Cardiac fibroblast (primary cell): ENCODE data around the gene CCNE1.
A peak's percentile ranks its signal among the peaks of the same experiment; 100 is the strongest.

Source experiments
- DNase-seq, 2 donors: peaks; one replicate each; pipeline versions ENCODE4 v3.0.0 to v3.0.0-alpha.2; 2010; ENCODE audit warnings: low read depth in 2 of 2
- H3K4me3 ChIP-seq, 2 donors: replicated peaks in 1 of 2; 1 replicate in 1 of 2; 2 replicates in 1 of 2; pipeline ENCODE4 v1.5.1; 2011; ENCODE audit warnings: low read depth in 2 of 2, low read length in 2 of 2, mild to moderate bottlenecking in 2 of 2, moderate library complexity in 1 of 2
- TF ChIP-seq, protein P1 (sequence below): IDR thresholded peaks from one replicate; pipeline ENCODE4 v1.5.1; 2011; ENCODE audit warnings: low read depth, mild to moderate bottlenecking, low read length, inconsistent platforms

Gene CCNE1

DNA sequence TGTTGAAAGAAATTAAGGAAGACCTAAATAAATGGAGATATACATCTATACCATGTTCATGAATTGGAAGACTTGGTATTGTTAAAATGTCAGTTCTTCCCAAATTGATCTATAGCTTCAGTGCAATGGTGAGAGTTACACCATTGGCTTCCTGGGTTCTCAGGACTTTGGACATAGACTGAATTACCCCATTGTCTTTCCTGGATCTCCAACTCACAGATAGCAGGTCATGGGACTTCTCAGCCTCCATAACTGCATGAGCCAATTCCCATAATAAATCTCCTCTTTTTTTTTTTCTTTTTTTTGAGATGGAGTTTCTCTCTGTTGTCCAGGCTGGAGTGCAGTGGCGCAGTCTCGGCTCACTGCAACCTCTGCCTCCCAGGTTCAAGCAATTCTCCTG is 38.7 kb downstream of the CCNE1 start:
- DNase-seq, result no peak
- TF ChIP-seq, protein P1, sequence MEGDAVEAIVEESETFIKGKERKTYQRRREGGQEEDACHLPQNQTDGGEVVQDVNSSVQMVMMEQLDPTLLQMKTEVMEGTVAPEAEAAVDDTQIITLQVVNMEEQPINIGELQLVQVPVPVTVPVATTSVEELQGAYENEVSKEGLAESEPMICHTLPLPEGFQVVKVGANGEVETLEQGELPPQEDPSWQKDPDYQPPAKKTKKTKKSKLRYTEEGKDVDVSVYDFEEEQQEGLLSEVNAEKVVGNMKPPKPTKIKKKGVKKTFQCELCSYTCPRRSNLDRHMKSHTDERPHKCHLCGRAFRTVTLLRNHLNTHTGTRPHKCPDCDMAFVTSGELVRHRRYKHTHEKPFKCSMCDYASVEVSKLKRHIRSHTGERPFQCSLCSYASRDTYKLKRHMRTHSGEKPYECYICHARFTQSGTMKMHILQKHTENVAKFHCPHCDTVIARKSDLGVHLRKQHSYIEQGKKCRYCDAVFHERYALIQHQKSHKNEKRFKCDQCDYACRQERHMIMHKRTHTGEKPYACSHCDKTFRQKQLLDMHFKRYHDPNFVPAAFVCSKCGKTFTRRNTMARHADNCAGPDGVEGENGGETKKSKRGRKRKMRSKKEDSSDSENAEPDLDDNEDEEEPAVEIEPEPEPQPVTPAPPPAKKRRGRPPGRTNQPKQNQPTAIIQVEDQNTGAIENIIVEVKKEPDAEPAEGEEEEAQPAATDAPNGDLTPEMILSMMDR, result no peak
- no peak overlapping the region for H3K4me3 ChIP-seq

DNA sequence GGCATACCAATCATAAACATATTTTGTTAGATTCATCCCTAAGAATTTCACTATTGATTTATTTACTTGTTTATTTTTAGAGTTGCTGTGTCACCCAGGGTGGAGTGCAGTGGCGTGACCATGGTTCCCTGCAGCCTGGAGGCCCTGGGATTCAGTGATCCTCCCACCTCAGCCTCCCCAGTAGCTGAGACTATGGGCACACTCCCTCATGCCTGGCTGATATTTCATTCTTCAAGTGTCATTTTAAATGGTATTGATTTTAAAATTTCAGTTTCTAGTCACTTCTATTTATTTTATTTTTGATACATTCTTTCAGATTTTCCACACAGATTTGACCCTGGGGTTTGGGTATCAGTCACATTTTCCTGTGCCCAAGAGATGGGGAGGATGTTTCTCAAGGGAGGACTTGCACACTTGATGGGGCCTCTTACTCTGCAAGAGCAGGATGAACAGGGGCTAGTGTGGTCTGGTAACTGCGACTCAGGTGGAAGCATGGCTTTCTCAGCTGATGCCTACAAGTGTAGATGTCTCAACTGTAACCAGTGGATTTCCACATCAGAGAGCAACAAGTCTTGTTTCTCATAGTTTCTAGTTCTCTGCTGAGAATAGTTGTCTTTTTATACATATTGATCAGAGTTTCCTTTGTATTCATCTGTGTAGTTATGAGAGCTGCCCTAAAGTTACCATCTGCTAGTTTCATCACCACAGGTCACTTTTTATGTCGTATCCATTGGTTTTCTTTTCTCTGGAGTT is 40.2 kb downstream of the CCNE1 start:
- H3K4me3 ChIP-seq, result no peak overlapping the region
- no peak for DNase-seq
- TF ChIP-seq, protein P1, result no peak

GRCh38 chr19:29854033-29854432 is 42.2 kb downstream of the CCNE1 start:
- no peak overlapping the region for H3K4me3 ChIP-seq
- DNase-seq, result no peak
- TF ChIP-seq, protein P1, result no peak

DNA sequence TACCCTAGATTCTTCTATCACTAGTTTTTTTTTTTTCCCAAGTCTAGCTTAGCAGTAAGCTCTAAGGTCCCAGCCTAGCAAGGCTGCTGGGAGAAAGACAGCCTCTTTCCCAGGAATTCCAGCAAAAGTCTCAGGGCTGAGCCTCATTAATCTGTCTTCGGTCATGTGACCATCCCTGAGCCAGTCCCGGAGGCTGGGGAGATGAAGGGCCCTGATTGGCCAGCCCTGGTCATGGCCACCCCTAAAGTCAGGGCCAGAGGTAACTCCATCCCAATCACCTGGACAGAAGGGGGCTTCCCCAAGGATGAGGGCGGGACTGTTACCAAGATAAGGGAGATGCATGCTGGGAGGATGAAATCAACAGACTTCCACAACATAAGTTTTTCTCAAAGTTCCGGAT is 43.3 kb downstream of the CCNE1 start:
- H3K4me3 ChIP-seq, result no peak overlapping the region
- DNase-seq, result no peak
- TF ChIP-seq, protein P1, result no peak

- no peak overlapping the region for H3K4me3 ChIP-seq
- TF ChIP-seq, protein P1, result no peak
Observed at GRCh38 chr19:29855741-29856500, 44.1 kb downstream of the CCNE1 start.

GRCh38 chr19:29858000-29858596 is 46.3 kb downstream of the CCNE1 start:
- DNase-seq, result no peak
- TF ChIP-seq, protein P1, result peak; percentile 50

More at GRCh38 chr19:29855741-29856500, 44.1 kb downstream of the CCNE1 start:
- DNase-seq, result no peak

More at GRCh38 chr19:29858000-29858596, 46.3 kb downstream of the CCNE1 start:
- no peak overlapping the region for H3K4me3 ChIP-seq
